HG03460 (cell line): ENCODE results near the gene NPHP1.
"Not testable (repeated sequence)": the region's sequence is repeated elsewhere in the genome, so short reads cannot be mapped to it uniquely, and the experiment has no call there.

Experiments
- ATAC-seq: cut with Tn5 transposase; IDR thresholded peaks from one replicate; pipeline ENCODE4 v1.9.1; 2021; ENCODE audit not compliant: unreplicated experiment

The NPHP1 gene

GRCh38 chr2:110105183-110105582, 99.6 kb downstream of the NPHP1 start:
- no peak for ATAC-seq

- no peak for ATAC-seq
Observed at GRCh38 chr2:110104025-110104771, 100.6 kb downstream of the NPHP1 start.

GRCh38 chr2:110103061-110103961, 101.5 kb downstream of the NPHP1 start:
- ATAC-seq: no peak

GRCh38 chr2:110101901-110102803, 102.7 kb downstream of the NPHP1 start:
- peak; percentile 48 for ATAC-seq

- ATAC-seq: no peak
Observed at GRCh38 chr2:110101280-110101844, 103.5 kb downstream of the NPHP1 start.

- ATAC-seq: not testable (repeated sequence)
Observed at GRCh38 chr2:110100880-110101279, 103.9 kb downstream of the NPHP1 start.

- no peak for ATAC-seq
Observed at GRCh38 chr2:110100480-110100879, 104.3 kb downstream of the NPHP1 start.

GRCh38 chr2:110099471-110100225, 105.2 kb downstream of the NPHP1 start:
- no peak for ATAC-seq

GRCh38 chr2:110099038-110099425, 105.8 kb downstream of the NPHP1 start:
- ATAC-seq: no peak

GRCh38 chr2:110097506-110098220, 107.2 kb downstream of the NPHP1 start:
- no peak for ATAC-seq

- no peak for ATAC-seq
Observed at GRCh38 chr2:110095994-110096633, 108.7 kb downstream of the NPHP1 start.

- ATAC-seq: not testable (repeated sequence)
Observed at GRCh38 chr2:110094884-110095534, 109.8 kb downstream of the NPHP1 start.

- ATAC-seq: not testable (repeated sequence)
Observed at GRCh38 chr2:110093924-110094323, 110.9 kb downstream of the NPHP1 start.

- ATAC-seq: not testable (repeated sequence)
Observed at GRCh38 chr2:110090164-110090563, 114.6 kb downstream of the NPHP1 start.

GRCh38 chr2:110083757-110084156, 121.1 kb downstream of the NPHP1 start:
- ATAC-seq: not testable (repeated sequence)

- not testable (repeated sequence) for ATAC-seq
Observed at GRCh38 chr2:110083162-110083561, 121.7 kb downstream of the NPHP1 start.

GRCh38 chr2:110078104-110078503, 126.7 kb downstream of the NPHP1 start:
- not testable (repeated sequence) for ATAC-seq

- not testable (repeated sequence) for ATAC-seq
Observed at GRCh38 chr2:110075896-110076295, 128.9 kb downstream of the NPHP1 start.
